PFSK-1 (cell line): ENCODE results near the gene MCRIP2.
A peak's percentile ranks its signal among the peaks of the same experiment; 100 is the strongest.

ENCODE experiments used
- FOXP2 ChIP-seq: optimal IDR thresholded peaks from 2 replicates; pipeline ENCODE3; 2011; ENCODE audit warnings: borderline replicate concordance, control low read depth, inconsistent platforms; ENCODE audit not compliant: insufficient read depth; ENCODE audit errors: extremely low read length, extremely low read depth
- POLR2AphosphoS5 ChIP-seq: IDR thresholded peaks from 2 replicates; pipeline ENCODE4 v1.6.1; 2012; ENCODE audit warnings: low read depth, mild to moderate bottlenecking, control low read depth, low read length, moderate library complexity
- SIN3A ChIP-seq: IDR thresholded peaks from 2 replicates; pipeline ENCODE4 v1.6.1; 2012; ENCODE audit warnings: mild to moderate bottlenecking, low read length, moderate library complexity, borderline replicate concordance; ENCODE audit not compliant: insufficient read depth
- TAF1 ChIP-seq: IDR thresholded peaks from 2 replicates; pipeline ENCODE4 v1.6.1; 2012; ENCODE audit warnings: low read length, control low read depth, borderline replicate concordance; ENCODE audit not compliant: insufficient read depth
- TF ChIP-seq, protein P1 (sequence below), 2 experiments: IDR thresholded peaks; 2 replicates each; pipeline versions ENCODE4 v1.6.1 to v1.8.0; 2011 to 2012; ENCODE audit warnings: low read depth in 2 of 2, low read length in 2 of 2, control low read depth in 1 of 2, inconsistent platforms in 1 of 2, mild to moderate bottlenecking in 1 of 2, moderate library complexity in 1 of 2; ENCODE audit not compliant: insufficient read depth in 1 of 2

Gene MCRIP2

GRCh38 chr16:629833-630248 is 11.8 kb upstream of the MCRIP2 start:
- TF ChIP-seq, protein P1, sequence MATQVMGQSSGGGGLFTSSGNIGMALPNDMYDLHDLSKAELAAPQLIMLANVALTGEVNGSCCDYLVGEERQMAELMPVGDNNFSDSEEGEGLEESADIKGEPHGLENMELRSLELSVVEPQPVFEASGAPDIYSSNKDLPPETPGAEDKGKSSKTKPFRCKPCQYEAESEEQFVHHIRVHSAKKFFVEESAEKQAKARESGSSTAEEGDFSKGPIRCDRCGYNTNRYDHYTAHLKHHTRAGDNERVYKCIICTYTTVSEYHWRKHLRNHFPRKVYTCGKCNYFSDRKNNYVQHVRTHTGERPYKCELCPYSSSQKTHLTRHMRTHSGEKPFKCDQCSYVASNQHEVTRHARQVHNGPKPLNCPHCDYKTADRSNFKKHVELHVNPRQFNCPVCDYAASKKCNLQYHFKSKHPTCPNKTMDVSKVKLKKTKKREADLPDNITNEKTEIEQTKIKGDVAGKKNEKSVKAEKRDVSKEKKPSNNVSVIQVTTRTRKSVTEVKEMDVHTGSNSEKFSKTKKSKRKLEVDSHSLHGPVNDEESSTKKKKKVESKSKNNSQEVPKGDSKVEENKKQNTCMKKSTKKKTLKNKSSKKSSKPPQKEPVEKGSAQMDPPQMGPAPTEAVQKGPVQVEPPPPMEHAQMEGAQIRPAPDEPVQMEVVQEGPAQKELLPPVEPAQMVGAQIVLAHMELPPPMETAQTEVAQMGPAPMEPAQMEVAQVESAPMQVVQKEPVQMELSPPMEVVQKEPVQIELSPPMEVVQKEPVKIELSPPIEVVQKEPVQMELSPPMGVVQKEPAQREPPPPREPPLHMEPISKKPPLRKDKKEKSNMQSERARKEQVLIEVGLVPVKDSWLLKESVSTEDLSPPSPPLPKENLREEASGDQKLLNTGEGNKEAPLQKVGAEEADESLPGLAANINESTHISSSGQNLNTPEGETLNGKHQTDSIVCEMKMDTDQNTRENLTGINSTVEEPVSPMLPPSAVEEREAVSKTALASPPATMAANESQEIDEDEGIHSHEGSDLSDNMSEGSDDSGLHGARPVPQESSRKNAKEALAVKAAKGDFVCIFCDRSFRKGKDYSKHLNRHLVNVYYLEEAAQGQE (IDR thresholded peaks at IDR 0.05; ENCODE audit: insufficient read depth in 1 of 2, low read depth in 2 of 2, low read length in 2 of 2): no peak
- no peak for TF ChIP-seq FOXP2
- TF ChIP-seq POLR2AphosphoS5: no peak
- no peak for TF ChIP-seq SIN3A
- no peak for TF ChIP-seq TAF1

DNA sequence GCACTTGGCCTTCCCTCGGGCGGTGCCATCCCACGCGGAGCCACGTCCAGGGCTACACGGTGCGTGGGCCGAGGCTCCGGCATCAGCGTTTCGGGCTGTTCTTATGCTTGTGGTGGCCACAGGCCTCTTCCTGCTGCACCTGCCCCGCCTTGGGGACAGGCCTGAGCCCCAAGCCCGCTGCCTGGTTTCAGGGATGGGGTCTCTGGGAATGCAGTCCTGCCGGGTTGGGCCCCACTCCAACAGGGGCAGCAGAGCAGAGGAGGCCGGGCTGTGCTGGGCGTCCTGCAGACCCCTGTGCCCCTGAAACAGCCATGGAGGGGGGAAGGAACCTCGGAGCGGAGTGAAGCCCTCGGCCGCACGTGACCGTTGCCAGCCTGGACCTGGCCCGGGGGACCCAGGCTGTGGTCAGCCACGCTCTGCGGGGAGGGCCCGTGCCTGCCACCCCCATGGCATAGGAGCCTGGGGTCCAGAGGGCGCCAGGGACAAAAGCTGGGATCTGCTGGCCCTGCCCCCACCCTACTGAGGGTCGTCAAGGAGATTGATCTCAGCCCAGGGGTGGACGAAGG is 11.3 kb upstream of the MCRIP2 start:
- TF ChIP-seq FOXP2 (no peak), SIN3A (no peak), POLR2AphosphoS5 (no peak), TAF1 (no peak)
- TF ChIP-seq, protein P1 (IDR thresholded peaks at IDR 0.05; ENCODE audit: insufficient read depth in 1 of 2, low read depth in 2 of 2, low read length in 2 of 2): no peak

- TF ChIP-seq, protein P1 (IDR thresholded peaks at IDR 0.05; ENCODE audit: insufficient read depth in 1 of 2, low read depth in 2 of 2, low read length in 2 of 2): no peak
- no peak for TF ChIP-seq FOXP2
- TF ChIP-seq POLR2AphosphoS5: 0 out of 2 replicates have a peak, but pooled peaks have one; percentile 8
Measured at GRCh38 chr16:630815-631405, 10.7 kb upstream of the MCRIP2 start, which contains the start of gene WFIKKN1. Gene WFIKKN1 (plus strand): TSS chr16:630985. CDS start chr16:631254, 269 bp downstream.

DNA sequence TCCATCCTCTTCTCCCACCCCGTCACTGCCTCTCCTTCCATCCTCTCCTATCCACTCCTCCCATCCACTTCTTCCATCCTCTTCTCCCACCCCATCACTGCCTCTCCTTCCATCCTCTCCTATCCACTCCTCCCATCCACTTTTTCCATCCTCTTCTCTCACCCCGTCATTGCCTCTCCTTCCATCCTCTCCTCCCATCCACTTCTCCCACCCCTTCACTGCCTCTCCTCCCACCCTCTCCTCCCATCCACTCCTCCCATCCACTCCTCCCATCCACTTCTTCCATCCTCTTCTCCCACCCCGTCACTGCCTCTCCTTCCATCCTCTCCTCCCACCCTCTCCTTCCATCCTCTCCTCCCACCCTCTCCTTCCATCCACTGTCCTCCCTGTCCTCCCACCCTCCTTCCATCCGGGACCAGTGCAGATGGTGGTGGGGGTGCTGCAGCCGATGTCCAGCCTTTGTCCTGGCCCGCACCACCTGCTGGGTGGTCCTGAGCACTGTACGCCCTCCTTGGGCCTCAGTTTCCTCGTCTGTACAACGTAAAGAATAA is 9.7 kb upstream of the MCRIP2 start:
- TF ChIP-seq POLR2AphosphoS5: no peak
- TF ChIP-seq SIN3A: no peak
- no peak for TF ChIP-seq TAF1
- TF ChIP-seq, protein P1 (IDR thresholded peaks at IDR 0.05; ENCODE audit: insufficient read depth in 1 of 2, low read depth in 2 of 2, low read length in 2 of 2): no peak
- TF ChIP-seq FOXP2: no peak
